Activated CD8-positive, alpha-beta memory T cell treated with anti-CD3 and anti-CD28 coated beads, Interleukin-2, amount 10 ng/mL, durations not matched to agents 7 days and 5 days (primary cell): ENCODE data around the gene ZNF511. TPM values are rescaled to one million over a fixed set of nuclear protein-coding genes. Genes with fewer than 3 reads are reported as not detected.
"Not testable (repeated sequence)": the region's sequence is repeated elsewhere in the genome, so short reads cannot be mapped to it uniquely, and the experiment has no call there.

Experiments used
- ATAC-seq: fragments of 150-1000 bp; cut with Tn5 transposase; one replicate; pipeline ENCODE4 v1.10.0; 2021; ENCODE audit warnings: moderate library complexity
- CTCF ChIA-PET: fragments of 350-600 bp; sonication (Branson Sonifier 250); formaldehyde crosslinking; loops from one replicate; lab custom pipeline; 2021; ENCODE audit warnings: antibody characterized with exemption; lab: Charles Lee
- DNase-seq: peaks from one replicate; pipeline ENCODE4 v3.0.0-alpha.2; 2020
- H3K27ac Mint-ChIP-seq: one replicate; pipeline ENCODE4 v1.8.0; 2021; ENCODE audit warnings: mild to moderate bottlenecking, mixed read lengths
- H3K27me3 Mint-ChIP-seq: one replicate; pipeline ENCODE4 v1.8.0; 2021; ENCODE audit warnings: mixed read lengths
- H3K36me3 Mint-ChIP-seq: one replicate; pipeline ENCODE4 v1.8.0; 2021; ENCODE audit warnings: mild to moderate bottlenecking, mixed read lengths
- H3K4me1 Mint-ChIP-seq: one replicate; pipeline ENCODE4 v1.8.0; 2021; ENCODE audit warnings: mixed read lengths
- H3K4me3 Mint-ChIP-seq: one replicate; pipeline ENCODE4 v1.8.0; 2021; ENCODE audit warnings: mild to moderate bottlenecking, moderate library complexity, mixed read lengths
- H3K9me3 Mint-ChIP-seq: one replicate; pipeline ENCODE4 v1.8.0; 2022; ENCODE audit warnings: low read depth, mixed read lengths
- total RNA-seq, 2 experiments: library from RNA; stranded (reverse); gene quantifications; one replicate each; pipeline ENCODE4 v1.2.3, GENCODE V29; 2021

ZNF511 gene
- total RNA-seq, 2 experiments from 2014 or later = 50.7 to 60.1 TPM

- H3K4me3 Mint-ChIP-seq = no peak overlapping the region
- H3K27me3 Mint-ChIP-seq = peaks cover 10% of the 10 kb centered on the region
- ATAC-seq (no peak), DNase-seq (no peak)
- H3K27ac Mint-ChIP-seq = no peak overlapping the region
- CTCF ChIA-PET = no interaction called here
- H3K9me3 Mint-ChIP-seq = peaks cover 6% of the 10 kb centered on the region
- H3K36me3 Mint-ChIP-seq = peaks cover 2% of the 10 kb centered on the region
- H3K4me1 Mint-ChIP-seq = peaks cover 4% of the 10 kb centered on the region
Observed at GRCh38 chr10:133316732-133317131, 8.0 kb downstream of the ZNF511 start.

GRCh38 chr10:133318494-133319127, 9.9 kb downstream of the ZNF511 start:
- Mint-ChIP-seq H3K9me3 (peaks cover 6% of the 10 kb centered on the region), H3K4me1 (peaks cover 4% of the 10 kb centered on the region), H3K27me3 (peaks cover 10% of the 10 kb centered on the region), H3K36me3 (no peaks in the 10 kb centered on the region), H3K4me3 (peak overlapping the region; percentile 29), H3K27ac (no peak overlapping the region)
- CTCF ChIA-PET = interaction anchor here (0.6 to 3.1 kb wide), 6 partner anchors 9 to 173 kb away, joined by 3 to 16 read pairs (median 4); no protein-coding TSS in a partner anchor
- DNase-seq = peak; percentile 77
- ATAC-seq = peak; percentile 93

GRCh38 chr10:133320852-133321422, 12.2 kb downstream of the ZNF511 start:
- CTCF ChIA-PET = interaction anchor here (1.1 to 3.1 kb wide), 4 partner anchors 9 to 64 kb away, joined by 3 to 16 read pairs (median 4); no protein-coding TSS in a partner anchor
- peaks cover 14% of the 10 kb centered on the region for H3K27me3 Mint-ChIP-seq
- not testable (repeated sequence) for H3K9me3 Mint-ChIP-seq, H3K4me3 Mint-ChIP-seq, DNase-seq, H3K36me3 Mint-ChIP-seq, H3K4me1 Mint-ChIP-seq, ATAC-seq, H3K27ac Mint-ChIP-seq

GRCh38 chr10:133322064-133322709, 13.5 kb downstream of the ZNF511 start:
- ATAC-seq, H3K27ac Mint-ChIP-seq, H3K36me3 Mint-ChIP-seq, H3K9me3 Mint-ChIP-seq, H3K4me1 Mint-ChIP-seq, H3K4me3 Mint-ChIP-seq, DNase-seq: not testable (repeated sequence)
- H3K27me3 Mint-ChIP-seq = peaks cover 27% of the 10 kb centered on the region
- CTCF ChIA-PET = interaction anchor here (1.1 to 3.1 kb wide), 3 partner anchors 8 to 65 kb away, joined by 3 to 16 read pairs (median 4); no protein-coding TSS in a partner anchor

DNA sequence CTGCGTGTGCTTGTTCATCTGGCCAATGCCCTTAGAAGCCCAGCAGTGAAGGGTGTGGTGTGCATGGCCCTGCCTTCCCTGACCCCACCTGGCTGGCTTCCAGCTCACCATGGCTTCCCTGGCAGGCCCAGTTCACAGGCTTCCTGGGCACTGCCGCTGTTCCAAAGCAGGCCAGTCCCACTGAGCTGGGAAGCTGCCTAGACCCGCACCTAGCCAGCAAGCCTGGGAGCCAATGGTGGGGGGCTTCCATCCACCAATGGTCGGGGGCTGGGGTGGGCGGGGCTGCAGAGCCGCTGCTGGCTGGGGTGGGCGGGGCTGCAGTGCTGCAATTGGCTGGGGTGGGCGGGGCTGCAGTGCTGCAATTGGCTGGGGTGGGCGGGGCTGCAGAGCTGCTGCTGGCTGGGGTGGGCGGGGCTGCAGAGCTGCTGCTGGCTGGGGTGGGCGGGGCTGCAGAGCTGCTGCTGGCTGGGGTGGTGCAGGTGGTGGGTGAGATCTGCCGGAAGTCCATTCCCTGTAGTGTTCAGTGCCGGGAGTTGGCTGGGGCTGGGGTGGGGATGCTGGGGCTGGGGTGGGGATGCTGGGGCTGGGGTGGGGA, 15.6 kb downstream of the ZNF511 start:
- Mint-ChIP-seq H3K9me3 (peaks cover 4% of the 10 kb centered on the region), H3K4me3 (no peak overlapping the region), H3K36me3 (no peaks in the 10 kb centered on the region), H3K27ac (no peak overlapping the region), H3K4me1 (peaks cover 5% of the 10 kb centered on the region), H3K27me3 (peaks cover 44% of the 10 kb centered on the region)
- ATAC-seq (peak; percentile 74), DNase-seq (peak; percentile 74)
- CTCF ChIA-PET = interaction anchor here (0.9 to 1.2 kb wide), 3 partner anchors 46 to 420 kb away, joined by 3 read pairs; no protein-coding TSS in a partner anchor

DNA sequence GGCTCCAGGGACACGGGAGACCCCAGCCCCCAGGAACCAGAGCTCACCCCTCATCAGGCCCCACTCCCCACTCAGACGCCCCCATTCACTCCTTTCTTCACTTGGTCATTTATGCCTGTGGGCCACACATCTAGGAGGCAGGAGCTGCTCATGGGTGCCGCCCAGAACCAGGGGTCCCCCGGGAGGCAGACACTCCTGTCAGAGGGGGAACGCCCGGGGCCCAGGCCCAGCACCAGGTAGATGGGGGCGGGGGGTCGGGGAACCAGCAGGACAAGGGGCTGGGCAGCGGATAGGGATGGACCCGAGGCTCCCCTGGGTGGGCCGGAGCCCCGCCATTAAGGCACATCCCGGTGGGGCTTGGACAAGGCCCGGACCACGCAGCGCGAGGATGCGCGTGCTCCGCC, 16.1 kb downstream of the ZNF511 start:
- no peak for ATAC-seq
- no peak overlapping the region for H3K4me3 Mint-ChIP-seq
- peaks cover 4% of the 10 kb centered on the region for H3K4me1 Mint-ChIP-seq
- peaks cover 4% of the 10 kb centered on the region for H3K9me3 Mint-ChIP-seq
- H3K27me3 Mint-ChIP-seq = peaks cover 46% of the 10 kb centered on the region
- CTCF ChIA-PET = interaction anchor here (0.9 to 1.2 kb wide), 3 partner anchors 46 to 421 kb away, joined by 3 read pairs; no protein-coding TSS in a partner anchor
- no peak for DNase-seq
- no peak overlapping the region for H3K27ac Mint-ChIP-seq
- H3K36me3 Mint-ChIP-seq = no peaks in the 10 kb centered on the region

DNA sequence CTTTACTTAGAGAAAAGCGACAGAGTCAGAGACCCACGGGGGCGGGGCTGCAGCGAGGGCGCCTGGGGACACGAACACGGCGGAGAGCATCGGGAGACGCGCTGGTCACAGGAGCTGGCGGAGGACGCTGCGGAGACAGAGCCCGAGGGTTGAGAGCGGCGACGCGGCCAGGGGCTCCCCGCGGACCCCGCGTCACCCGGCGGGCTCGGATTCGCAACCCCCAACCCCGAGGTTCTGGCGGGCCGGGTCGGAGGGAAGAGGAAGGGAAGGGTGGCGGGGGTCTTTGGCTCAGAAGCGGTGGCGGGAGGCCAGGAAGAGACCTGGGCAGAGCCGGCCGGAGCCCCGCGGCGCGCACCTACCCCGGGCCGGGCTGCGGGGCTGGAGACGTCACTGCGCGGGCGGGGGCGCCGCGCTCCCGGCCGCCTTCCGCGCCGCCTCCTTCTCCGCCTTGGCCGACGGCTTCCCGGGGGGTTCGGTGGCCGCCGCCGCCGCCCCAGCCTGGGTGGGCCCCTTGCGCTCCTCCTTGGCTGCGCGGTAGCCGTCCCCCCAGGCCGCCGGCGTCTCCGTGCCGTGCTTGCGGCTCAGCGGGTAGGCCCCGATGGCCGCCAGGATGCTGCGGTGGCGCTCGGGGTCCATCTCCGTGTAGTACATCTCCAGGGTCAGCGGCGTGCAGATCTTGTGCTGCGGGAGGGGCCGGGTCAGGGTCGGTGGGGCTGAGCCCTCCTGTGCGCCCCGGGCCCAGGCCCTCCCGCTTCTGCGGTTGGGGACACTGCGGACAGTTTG, 16.9 kb downstream of the ZNF511 start:
- ATAC-seq (no peak), DNase-seq (no peak)
- CTCF ChIA-PET = no interaction called here
- Mint-ChIP-seq H3K4me3 (no peak overlapping the region), H3K27me3 (peaks cover 44% of the 10 kb centered on the region), H3K36me3 (no peaks in the 10 kb centered on the region), H3K9me3 (no peaks in the 10 kb centered on the region), H3K4me1 (peaks cover 4% of the 10 kb centered on the region), H3K27ac (no peak overlapping the region)

DNA sequence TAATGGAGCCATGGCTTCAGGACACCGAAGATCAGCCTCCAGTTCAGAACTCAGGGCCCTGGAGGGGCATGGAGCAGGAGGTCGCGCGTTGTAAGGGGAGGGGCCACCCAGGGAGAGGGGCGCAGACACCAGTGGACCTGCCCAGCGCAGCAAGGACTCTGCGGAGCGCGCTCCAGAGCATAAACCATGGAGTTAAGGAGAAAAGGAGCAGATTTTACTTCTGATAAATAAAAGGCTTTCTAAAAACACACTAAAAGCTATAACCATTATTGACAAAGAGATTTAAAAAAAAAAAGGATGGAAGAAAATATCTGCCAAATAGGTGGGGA, 17.5 kb downstream of the ZNF511 start:
- H3K27ac Mint-ChIP-seq = no peak overlapping the region
- H3K27me3 Mint-ChIP-seq = peaks cover 50% of the 10 kb centered on the region
- CTCF ChIA-PET = no interaction called here
- DNase-seq (no peak), ATAC-seq (no peak)
- no peak overlapping the region for H3K4me3 Mint-ChIP-seq
- peaks cover 4% of the 10 kb centered on the region for H3K4me1 Mint-ChIP-seq
- H3K36me3 Mint-ChIP-seq = no peaks in the 10 kb centered on the region
- H3K9me3 Mint-ChIP-seq = no peaks in the 10 kb centered on the region

- no peaks in the 10 kb centered on the region for H3K9me3 Mint-ChIP-seq
- H3K27ac Mint-ChIP-seq = no peak overlapping the region
- CTCF ChIA-PET = interaction anchor here (1.5 to 4.0 kb wide), 3 partner anchors 8 to 192 kb away, joined by 3 to 18 read pairs (median 3); no protein-coding TSS in a partner anchor
- peaks cover 4% of the 10 kb centered on the region for H3K4me1 Mint-ChIP-seq
- DNase-seq (no peak), ATAC-seq (no peak)
- no peaks in the 10 kb centered on the region for H3K36me3 Mint-ChIP-seq
- H3K4me3 Mint-ChIP-seq = no peak overlapping the region
- peaks cover 57% of the 10 kb centered on the region for H3K27me3 Mint-ChIP-seq
Observed at GRCh38 chr10:133326745-133327650, 18.3 kb downstream of the ZNF511 start.

DNA sequence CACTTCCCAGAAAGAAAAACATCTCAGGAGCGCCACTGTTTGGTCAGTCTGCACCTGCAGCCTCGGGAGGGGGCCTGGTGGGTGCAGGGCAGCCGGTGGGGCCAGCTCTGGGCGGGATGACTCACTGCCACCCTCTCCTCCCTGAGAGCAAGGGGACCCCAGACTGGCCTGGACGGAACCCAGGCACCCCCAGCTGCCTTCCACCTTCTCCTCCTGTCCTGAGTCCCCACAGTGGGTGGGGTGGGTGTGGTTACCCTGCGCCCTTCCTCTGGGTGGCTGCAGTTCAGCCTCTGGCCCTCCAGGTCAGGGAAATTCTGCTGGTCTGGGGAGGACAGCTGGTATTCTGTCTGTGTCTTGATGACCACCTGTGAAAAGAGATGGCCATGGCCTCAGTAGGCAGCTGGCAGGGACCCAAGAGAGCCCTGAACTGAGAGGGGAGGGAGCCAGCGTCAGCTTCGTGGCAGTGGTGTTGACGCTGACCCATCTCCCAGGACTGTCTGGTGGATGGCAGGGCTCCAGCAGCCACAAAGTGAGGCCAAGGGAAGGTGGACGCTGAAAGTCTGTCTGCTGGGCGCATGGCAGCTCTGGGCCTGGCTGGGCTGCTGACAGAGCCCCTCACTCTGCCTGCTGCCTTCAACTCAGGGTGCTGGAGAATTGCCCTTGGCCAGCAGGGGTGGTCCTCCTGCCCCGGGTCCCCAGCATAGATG, 19.1 kb downstream of the ZNF511 start:
- H3K9me3 Mint-ChIP-seq = no peaks in the 10 kb centered on the region
- H3K27me3 Mint-ChIP-seq = peaks cover 66% of the 10 kb centered on the region
- no peak for DNase-seq
- no peak overlapping the region for H3K4me3 Mint-ChIP-seq
- no peak for ATAC-seq
- H3K36me3 Mint-ChIP-seq = no peaks in the 10 kb centered on the region
- no peak overlapping the region for H3K27ac Mint-ChIP-seq
- CTCF ChIA-PET = interaction anchor here (1.0 to 4.0 kb wide), 7 partner anchors 9 to 191 kb away, joined by 3 to 18 read pairs (median 6); partner anchors contain the start of gene PRAP1
- H3K4me1 Mint-ChIP-seq = peaks cover 4% of the 10 kb centered on the region
